Hepatocyte (in vitro differentiated cells): Measurements from ENCODE around the gene LRBA.

Experiments used
- CTCF ChIP-seq: fragments of 200-600 bp; sonication (generic); IDR thresholded peaks from 2 replicates; pipeline ENCODE4 v1.5.1; 2016; ENCODE audit warnings: antibody characterized with exemption, mild to moderate bottlenecking; ENCODE audit not compliant: poor library complexity
- EZH2 ChIP-seq: fragments of 200-600 bp; sonication (generic); IDR thresholded peaks from 2 replicates; pipeline ENCODE4 v1.6.1; 2016; ENCODE audit warnings: antibody characterized with exemption, mild to moderate bottlenecking, borderline replicate concordance
- EZH2phosphoT487 ChIP-seq: fragments of 200-600 bp; sonication (generic); IDR thresholded peaks from one replicate; pipeline ENCODE4 v1.6.1; 2018; ENCODE audit warnings: antibody characterized with exemption, mild to moderate bottlenecking, low read depth, moderate library complexity; ENCODE audit not compliant: unreplicated experiment, severe bottlenecking

- TF ChIP-seq CTCF (no peak), EZH2 (no peak), EZH2phosphoT487 (no peak)
Measured at GRCh38 chr4:150250293-150250997, 764.6 kb downstream of the LRBA start.
